ENCODE data around the gene PIGW.

Gene PIGW

GRCh38 chr17:36532435-36532975, 2.3 kb upstream of the PIGW start:
- no peak for TF ChIP-seq TAF1 (IDR thresholded peaks at IDR 0.05; ENCODE audit: borderline replicate concordance, insufficient read depth, low read length)
- no peak for TF ChIP-seq FOXP2 (optimal IDR thresholded peaks at IDR 0.05; ENCODE audit: borderline replicate concordance, extremely low read depth, extremely low read length, insufficient read depth)
- no peak for TF ChIP-seq SIN3A (IDR thresholded peaks at IDR 0.05; ENCODE audit: borderline replicate concordance, insufficient read depth, low read length)
- no peak for TF ChIP-seq POLR2AphosphoS5 (IDR thresholded peaks at IDR 0.05; ENCODE audit: low read depth, low read length)
- TF ChIP-seq REST (IDR thresholded peaks at IDR 0.05; ENCODE audit: insufficient read depth in 1 of 2, low read depth in 2 of 2, low read length in 2 of 2), result no peak

- TF ChIP-seq TAF1 (IDR thresholded peaks at IDR 0.05; ENCODE audit: borderline replicate concordance, insufficient read depth, low read length), result no peak; the same call in 1 of the 2 replicates
- TF ChIP-seq POLR2AphosphoS5 (IDR thresholded peaks at IDR 0.05; ENCODE audit: low read depth, low read length), result peak; percentile 2; the same call in 1 of the 2 replicates
- no peak for TF ChIP-seq SIN3A (IDR thresholded peaks at IDR 0.05; ENCODE audit: borderline replicate concordance, insufficient read depth, low read length)
- 0 out of 4 replicates have a peak, but pooled peaks of 1 of the 2 experiments have one; percentile 2 for TF ChIP-seq REST (IDR thresholded peaks at IDR 0.05; ENCODE audit: insufficient read depth in 1 of 2, low read depth in 2 of 2, low read length in 2 of 2)
- TF ChIP-seq FOXP2 (optimal IDR thresholded peaks at IDR 0.05; ENCODE audit: borderline replicate concordance, extremely low read depth, extremely low read length, insufficient read depth), result no peak
Measured at GRCh38 chr17:36533935-36534839, 600 bp upstream of the PIGW start.

GRCh38 chr17:36535669-36536081, 888 bp downstream of the PIGW start:
- 0 out of 2 replicates have a peak, but pooled peaks have one; percentile 12 for TF ChIP-seq POLR2AphosphoS5 (IDR thresholded peaks at IDR 0.05; ENCODE audit: low read depth, low read length)
- TF ChIP-seq TAF1 (IDR thresholded peaks at IDR 0.05; ENCODE audit: borderline replicate concordance, insufficient read depth, low read length), result no peak

- TF ChIP-seq POLR2AphosphoS5 (IDR thresholded peaks at IDR 0.05; ENCODE audit: low read depth, low read length) (no peak), SIN3A (IDR thresholded peaks at IDR 0.05; ENCODE audit: borderline replicate concordance, insufficient read depth, low read length) (no peak), FOXP2 (optimal IDR thresholded peaks at IDR 0.05; ENCODE audit: borderline replicate concordance, extremely low read depth, extremely low read length, insufficient read depth) (no peak)
Measured at GRCh38 chr17:36540696-36541095, 5.9 kb downstream of the PIGW start.

- TF ChIP-seq REST (IDR thresholded peaks at IDR 0.05; ENCODE audit: insufficient read depth in 1 of 2, low read depth in 2 of 2, low read length in 2 of 2), result no peak
- no peak for TF ChIP-seq TAF1 (IDR thresholded peaks at IDR 0.05; ENCODE audit: borderline replicate concordance, insufficient read depth, low read length)
- no peak for TF ChIP-seq POLR2AphosphoS5 (IDR thresholded peaks at IDR 0.05; ENCODE audit: low read depth, low read length)
- TF ChIP-seq FOXP2 (optimal IDR thresholded peaks at IDR 0.05; ENCODE audit: borderline replicate concordance, extremely low read depth, extremely low read length, insufficient read depth), result no peak
- TF ChIP-seq SIN3A (IDR thresholded peaks at IDR 0.05; ENCODE audit: borderline replicate concordance, insufficient read depth, low read length), result no peak
Measured at GRCh38 chr17:36542755-36543154, 8.0 kb downstream of the PIGW start.

GRCh38 chr17:36544044-36544306, 9.2 kb downstream of the PIGW start:
- peak in 1 of 2 experiments; percentile 8; a peak in 1 of 4 replicates for TF ChIP-seq REST (IDR thresholded peaks at IDR 0.05; ENCODE audit: insufficient read depth in 1 of 2, low read depth in 2 of 2, low read length in 2 of 2)
- TF ChIP-seq FOXP2 (optimal IDR thresholded peaks at IDR 0.05; ENCODE audit: borderline replicate concordance, extremely low read depth, extremely low read length, insufficient read depth), result no peak
